ENCODE measurements around the gene CES3. TPM values are rescaled to one million over a fixed set of nuclear protein-coding genes. Genes with fewer than 3 reads are reported as not detected.

Gene CES3
- total RNA-seq, 4 donors from 2014 or later = 0.21 to 9.2 (median 0.81) TPM

DNA sequence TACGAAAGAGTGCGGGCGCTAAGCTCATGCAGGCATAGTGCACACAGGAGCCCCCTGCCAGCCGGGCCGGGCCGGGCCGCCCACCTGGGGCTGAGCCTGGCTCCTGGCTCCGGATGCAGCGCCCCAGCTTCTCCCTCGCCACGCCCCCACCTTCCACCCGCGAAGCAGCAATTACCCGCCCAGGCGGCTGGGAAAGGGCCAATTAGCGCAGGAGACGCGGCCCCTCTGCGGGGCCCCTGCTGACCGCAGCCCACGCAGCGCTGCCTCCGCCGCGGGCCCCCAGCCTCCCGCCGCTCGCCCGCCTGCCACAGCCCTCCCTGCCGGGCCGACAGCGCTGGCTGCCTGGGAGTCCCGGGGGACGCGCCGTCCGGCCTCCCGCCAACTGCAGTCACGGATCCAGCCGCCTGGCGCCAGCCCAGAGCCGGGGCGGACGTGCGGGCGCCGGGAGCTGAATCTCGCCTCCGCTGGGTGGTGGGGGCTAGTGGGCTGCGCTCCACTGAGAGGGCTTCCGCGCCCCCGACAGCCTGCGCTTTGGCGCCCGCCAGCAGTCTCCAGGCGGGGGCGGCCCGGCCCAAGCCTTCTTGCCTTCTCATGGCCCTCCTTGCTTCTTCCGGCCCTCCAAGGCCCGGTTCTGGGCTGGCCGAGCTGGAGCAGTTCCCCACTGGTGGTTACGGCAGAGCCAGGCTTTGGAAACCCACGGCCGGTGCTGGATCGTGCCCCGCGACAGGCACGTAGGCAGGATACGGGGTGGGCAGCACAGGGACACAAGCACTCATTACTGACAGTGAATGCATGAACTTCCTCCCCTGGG, 53.0 kb downstream of the CES3 start:
- peak overlapping the region; percentile 78 to 82 (median 80) for H3K27ac ChIP-seq
- 0% methylated on average over 47 of the region's 70 CpGs; no CpG with 5 or more reads in 1 of the 2 donors for WGBS, 2 donors
- H3K4me1 ChIP-seq = peaks cover 0 to 22% (median 10%) of the 10 kb centered on the region in 4 donors
- H3K4me3 ChIP-seq = peak overlapping the region; percentile 36 to 62 (median 58)
- no peaks in the 10 kb centered on the region for H3K36me3 ChIP-seq
- DNase-seq (ENCODE audit: low spot score in 2 of 2) = peak; percentile 61 to 65
- H3K27me3 ChIP-seq = no peaks in the 10 kb centered on the region
- H3K9me3 ChIP-seq = no peaks in the 10 kb centered on the region
- TF ChIP-seq, protein P1, sequence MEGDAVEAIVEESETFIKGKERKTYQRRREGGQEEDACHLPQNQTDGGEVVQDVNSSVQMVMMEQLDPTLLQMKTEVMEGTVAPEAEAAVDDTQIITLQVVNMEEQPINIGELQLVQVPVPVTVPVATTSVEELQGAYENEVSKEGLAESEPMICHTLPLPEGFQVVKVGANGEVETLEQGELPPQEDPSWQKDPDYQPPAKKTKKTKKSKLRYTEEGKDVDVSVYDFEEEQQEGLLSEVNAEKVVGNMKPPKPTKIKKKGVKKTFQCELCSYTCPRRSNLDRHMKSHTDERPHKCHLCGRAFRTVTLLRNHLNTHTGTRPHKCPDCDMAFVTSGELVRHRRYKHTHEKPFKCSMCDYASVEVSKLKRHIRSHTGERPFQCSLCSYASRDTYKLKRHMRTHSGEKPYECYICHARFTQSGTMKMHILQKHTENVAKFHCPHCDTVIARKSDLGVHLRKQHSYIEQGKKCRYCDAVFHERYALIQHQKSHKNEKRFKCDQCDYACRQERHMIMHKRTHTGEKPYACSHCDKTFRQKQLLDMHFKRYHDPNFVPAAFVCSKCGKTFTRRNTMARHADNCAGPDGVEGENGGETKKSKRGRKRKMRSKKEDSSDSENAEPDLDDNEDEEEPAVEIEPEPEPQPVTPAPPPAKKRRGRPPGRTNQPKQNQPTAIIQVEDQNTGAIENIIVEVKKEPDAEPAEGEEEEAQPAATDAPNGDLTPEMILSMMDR (IDR thresholded peaks at IDR 0.05) = peak in 4 of 5 experiments; percentile 6 to 70 (median 25)
- TF ChIP-seq POLR2A (IDR thresholded peaks at IDR 0.05) (peak in 1 of 2 donors; percentile 39), EP300 (IDR thresholded peaks at IDR 0.05) (peak in 1 of 2 donors; percentile 36)

DNA sequence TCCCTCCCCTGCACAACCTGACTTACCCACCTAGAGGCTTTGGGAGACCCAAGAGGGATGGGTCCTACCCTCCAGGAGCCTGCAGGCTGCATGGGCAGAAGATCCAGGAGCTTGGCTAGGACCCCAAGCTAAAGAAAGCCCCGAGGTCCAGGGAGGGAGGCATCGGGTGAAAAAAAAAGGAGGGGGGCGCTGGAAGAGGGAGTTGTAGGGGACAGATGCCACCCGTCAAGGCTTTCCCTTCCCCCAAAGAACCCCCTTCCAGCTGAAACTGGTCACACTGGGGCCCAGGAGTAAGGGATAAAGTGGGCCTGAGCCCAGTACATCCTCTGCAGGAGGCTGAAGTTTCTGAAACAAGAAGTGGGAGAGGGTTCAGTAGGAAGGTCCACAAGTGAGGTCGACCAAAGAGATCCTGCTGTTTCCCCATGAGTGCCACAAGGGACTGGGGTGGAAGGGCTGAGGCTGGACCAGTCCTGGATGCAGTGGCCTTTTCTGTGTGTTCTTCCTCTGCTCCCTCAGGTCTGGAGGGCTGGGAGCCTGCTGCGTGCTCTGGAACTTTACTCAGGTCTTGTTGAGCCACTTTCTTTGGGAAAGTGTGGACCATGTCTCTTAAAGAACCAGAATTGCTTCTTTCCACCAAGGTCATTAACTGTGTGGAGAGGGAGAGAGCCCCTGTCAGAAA, 53.7 kb downstream of the CES3 start:
- DNase-seq (ENCODE audit: low spot score in 2 of 2) = peak in 1 of 2 donors; percentile 10
- Histone ChIP-seq H3K9me3 (no peaks in the 10 kb centered on the region), H3K36me3 (no peaks in the 10 kb centered on the region), H3K4me1 (peaks cover 0 to 22% (median 10%) of the 10 kb centered on the region in 4 donors), H3K27ac (peak overlapping the region in 3 of 4 donors; percentile 78 to 82 (median 79)), H3K4me3 (peak overlapping the region in 2 of 4 donors; percentile 57 to 62), H3K27me3 (no peaks in the 10 kb centered on the region)
- WGBS, 2 donors = 52 to 58% methylated on average over 6 of the region's 6 CpGs
- TF ChIP-seq EP300 (IDR thresholded peaks at IDR 0.05) (no peak), POLR2A (IDR thresholded peaks at IDR 0.05) (no peak)
- TF ChIP-seq, protein P1 (IDR thresholded peaks at IDR 0.05) = no peak

DNA sequence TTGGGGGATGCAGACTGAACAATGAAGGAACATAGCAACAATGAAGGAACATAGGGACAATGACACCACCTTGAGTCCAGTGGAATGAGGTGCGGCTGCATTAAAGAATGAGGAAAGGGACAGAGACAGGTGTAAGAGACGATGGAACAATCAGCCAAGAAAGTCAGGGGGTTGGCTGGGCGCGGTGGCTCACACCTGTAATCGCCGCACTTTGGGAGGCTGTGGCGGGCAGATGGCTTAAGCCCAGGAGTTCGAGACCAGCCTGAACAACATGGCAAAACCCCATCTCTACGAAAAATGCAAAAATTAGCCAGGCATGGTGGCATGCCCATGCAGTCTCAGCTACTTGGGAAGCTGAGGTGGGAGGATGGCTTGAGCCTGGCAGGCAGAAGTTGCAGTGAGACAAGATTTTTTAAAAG, 54.3 kb downstream of the CES3 start:
- Histone ChIP-seq H3K4me3 (no peak overlapping the region), H3K27me3 (no peaks in the 10 kb centered on the region), H3K9me3 (no peaks in the 10 kb centered on the region), H3K36me3 (no peaks in the 10 kb centered on the region), H3K27ac (peak overlapping the region in 2 of 4 donors; percentile 79 to 82), H3K4me1 (peaks cover 0 to 22% (median 10%) of the 10 kb centered on the region in 4 donors)
- WGBS, 2 donors = 96 to 99% methylated on average over 9 of the region's 9 CpGs
- TF ChIP-seq, protein P1 (IDR thresholded peaks at IDR 0.05) = no peak
- TF ChIP-seq EP300 (IDR thresholded peaks at IDR 0.05) (no peak), POLR2A (IDR thresholded peaks at IDR 0.05) (no peak)
- peak in 1 of 2 donors; percentile 9 for DNase-seq (ENCODE audit: low spot score in 2 of 2)

DNA sequence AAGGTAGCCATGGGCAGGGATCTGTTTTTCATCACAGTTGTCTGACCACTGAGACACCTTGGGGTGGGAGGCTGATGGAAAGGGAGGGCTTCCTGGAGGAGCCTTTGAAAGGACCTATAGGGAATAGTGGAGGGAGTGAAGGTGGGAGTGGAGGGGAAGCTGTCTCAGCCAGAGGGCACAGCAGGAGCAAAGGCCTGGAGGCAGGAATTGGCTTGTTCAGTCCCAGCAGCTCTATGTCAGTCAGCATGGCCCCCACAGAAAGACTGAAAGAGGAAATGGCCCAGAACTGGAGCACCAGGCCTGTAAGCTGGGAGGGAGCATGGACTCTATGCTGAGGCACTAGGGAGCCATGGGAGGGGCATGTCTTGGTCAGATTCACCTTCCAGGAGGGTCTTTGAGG, 55.1 kb downstream of the CES3 start:
- no peak overlapping the region for H3K27ac ChIP-seq
- DNase-seq (ENCODE audit: low spot score in 2 of 2) = no peak
- TF ChIP-seq, protein P1 (IDR thresholded peaks at IDR 0.05) = no peak
- TF ChIP-seq POLR2A (IDR thresholded peaks at IDR 0.05) = no peak
- no peak for TF ChIP-seq EP300 (IDR thresholded peaks at IDR 0.05)
- H3K27me3 ChIP-seq = no peaks in the 10 kb centered on the region
- H3K9me3 ChIP-seq = no peaks in the 10 kb centered on the region
- H3K4me3 ChIP-seq = no peak overlapping the region
- H3K4me1 ChIP-seq = peaks cover 0 to 22% (median 10%) of the 10 kb centered on the region in 4 donors
- no peaks in the 10 kb centered on the region for H3K36me3 ChIP-seq
